ENCODE data around the gene PRDM9.

Gene PRDM9

DNA sequence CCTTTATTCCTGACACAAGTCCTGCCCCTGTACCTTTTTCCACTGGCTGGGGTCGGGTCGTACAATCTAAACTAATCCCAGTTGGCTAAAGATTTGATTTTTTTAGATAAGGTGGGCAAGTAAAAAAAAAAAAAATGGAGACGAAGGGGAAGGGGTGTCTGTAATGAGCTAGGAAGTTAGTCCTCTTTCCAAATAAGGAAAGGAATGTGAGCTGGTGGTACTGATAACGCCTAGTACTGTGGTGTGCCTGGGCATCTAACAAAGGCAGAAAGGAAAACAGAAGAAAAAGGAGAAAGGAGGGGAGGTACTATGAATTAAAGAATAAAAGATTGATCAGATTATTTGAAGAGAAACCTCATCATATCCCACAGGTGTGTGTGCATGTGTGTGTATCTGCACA lies 21.3 kb downstream of the PRDM9 start:
- DNase-seq = no peak

DNA sequence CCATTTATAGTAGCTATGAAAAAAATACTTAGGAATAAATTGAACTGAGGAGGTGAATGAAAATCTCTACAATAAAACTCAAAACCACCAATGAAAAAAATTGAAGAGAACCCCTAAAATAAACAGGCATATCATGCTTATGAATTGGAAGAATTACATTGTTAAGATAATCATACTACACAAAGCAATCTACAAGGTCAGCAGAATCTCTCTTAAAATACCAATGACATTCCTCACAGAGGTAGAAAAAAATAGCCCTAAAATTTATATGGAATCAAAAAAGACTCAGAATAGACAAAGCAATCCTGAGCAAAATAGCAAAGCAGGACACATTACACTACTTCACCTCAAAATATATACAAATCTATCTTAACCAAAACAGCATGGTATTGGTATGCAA lies 23.2 kb downstream of the PRDM9 start:
- DNase-seq = no peak

GRCh38 chr5:23571059-23571458 lies 63.6 kb downstream of the PRDM9 start:
- DNase-seq = no peak

Measured in islet precursor cell (in vitro differentiated cells).